Spleen (tissue), 11 donors: ENCODE measurements around the gene PDXDC1. TPM values are rescaled to one million over a fixed set of nuclear protein-coding genes. Genes with fewer than 3 reads are reported as not detected.
"Not testable (repeated sequence)": the region's sequence is repeated elsewhere in the genome, so short reads cannot be mapped to it uniquely, and the experiment has no call there.

ENCODE experiments used
- DNase-seq: peaks from one replicate; pipeline ENCODE4 v3.0.0-alpha.2; 2020
- H3K27ac ChIP-seq, 8 donors: fragments of 200-600 bp; sonication (generic) in 7 of 8; 1 replicate in 4 of 8; 2 replicates in 4 of 8; pipeline versions ENCODE4 v1.5.0 to v1.8.0; 2016 to 2021; ENCODE audit warnings: inconsistent platforms in 4 of 8, mild to moderate bottlenecking in 4 of 8, moderate library complexity in 1 of 8
- H3K27me3 ChIP-seq, 7 donors: fragments of 200-600 bp; sonication (generic) in 6 of 7; replicated peaks in 1 of 7; 1 replicate in 4 of 7; 2 replicates in 3 of 7; pipeline versions ENCODE4 v1.5.0 to v1.8.0; 2016 to 2021; ENCODE audit warnings: inconsistent platforms in 3 of 7, mild to moderate bottlenecking in 1 of 7
- H3K36me3 ChIP-seq, 6 donors: fragments of 200-600 bp; sonication (generic) in 5 of 6; 1 replicate in 4 of 6; 2 replicates in 2 of 6; pipeline versions ENCODE4 v1.5.0 to v1.8.0; 2016 to 2021; ENCODE audit warnings: inconsistent platforms in 2 of 6
- H3K4me1 ChIP-seq, 6 donors: fragments of 200-600 bp; sonication (generic) in 5 of 6; 1 replicate in 3 of 6; 2 replicates in 3 of 6; pipeline versions ENCODE4 v1.5.0 to v1.8.0; 2016 to 2021; ENCODE audit warnings: inconsistent platforms in 3 of 6
- H3K4me3 ChIP-seq, 8 donors: fragments of 200-600 bp; sonication (generic) in 7 of 8; 1 replicate in 4 of 8; 2 replicates in 4 of 8; pipeline versions ENCODE4 v1.5.0 to v1.8.0; 2016 to 2021; ENCODE audit warnings: inconsistent platforms in 4 of 8, mild to moderate bottlenecking in 4 of 8, moderate library complexity in 2 of 8
- H3K9me3 ChIP-seq, 8 donors: fragments of 200-600 bp; sonication (generic) in 7 of 8; 1 replicate in 4 of 8; 2 replicates in 4 of 8; pipeline versions ENCODE4 v1.5.0 to v1.8.0; 2016 to 2021; ENCODE audit warnings: inconsistent platforms in 4 of 8
- CTCF ChIP-seq, 11 experiments: fragments of 200-600 bp in 7 of 11; fragments of 450-650 bp in 4 of 11; sonication (generic) in 4 of 11; IDR thresholded peaks in 8 of 11; conservative IDR thresholded peaks in 3 of 11; 1 replicate in 7 of 11; 2 replicates in 4 of 11; pipeline versions ENCODE4 v1.4.0 to v1.8.0; 2016 to 2021; ENCODE audit warnings: antibody characterized with exemption in 11 of 11, inconsistent platforms in 4 of 11, mild to moderate bottlenecking in 1 of 11
- POLR2A ChIP-seq, 3 donors: fragments of 450-650 bp; IDR thresholded peaks; one replicate each; pipeline ENCODE4 v1.5.1; 2017; ENCODE audit warnings: antibody characterized with exemption in 3 of 3, mild to moderate bottlenecking in 1 of 3
- POLR2AphosphoS5 ChIP-seq, 3 donors: sonication (generic); formaldehyde crosslinking; IDR thresholded peaks; one replicate each; pipeline ENCODE4 v1.5.1; 2017; ENCODE audit warnings: antibody characterized with exemption in 3 of 3
- WGBS, 5 donors: extraction: QIAGEN DNeasy Blood & Tissue Kit in 3 of 5; methylation state at CpG; one replicate each; pipeline versions ENCODE4 v1.1.5 to v1.1.7; 2013 to 2018; 5-methylcytosine and 5-hydroxymethylcytosine counted together
- intact Hi-C: fragments of 100-400 bp; cut with DNase I; formaldehyde crosslinking; loops from one replicate; pipeline ENCODE4 v1.15.0; 2023; ENCODE audit warnings: low total_unique reads
- polyA plus RNA-seq, 3 donors: library from polyadenylated mRNA; stranded (reverse); fragments of 200-250 nt; gene quantifications; one replicate each; pipeline ENCODE4 v1.2.1, GENCODE V29; 2013
- total RNA-seq, 7 donors: library from RNA; depleted of rRNA in 3 of 7; stranded (reverse); fragments of >200 nt in 3 of 7; fragmentation: NEBNext Ultra II Directional in 4 of 7; extraction: Animal tissue kit (Norgen Biotek cat#: 25700) in 4 of 7; gene quantifications; one replicate each; pipeline versions ENCODE4 v1.1.0 to v1.2.1, GENCODE V29; 2016 to 2021
- donor health status: healthy with polysubstance abuse.
- donor health status: DM: no; HTN: no; CAD: no; lungs with moderate emphysema.
- donor health status: DM: no; HTN: no; CAD: no.
- donor health status: Bipolar disorder and iron deficiency.
- donor health status: healthy.
- donor health status: DM: no; HTN: no; CAD: no.
- donor health status: DM: yes; HTN: yes; CAD: no.

Gene PDXDC1
- total and polyA plus RNA-seq, 10 donors = 17.7 to 80.7 (median 62.8) TPM

GRCh38 chr16:15046692-15047376, 72.0 kb downstream of the PDXDC1 start:
- H3K4me1 ChIP-seq = peaks cover 0 to 15% (median 6%) of the 10 kb centered on the region in 6 donors
- H3K4me3 ChIP-seq = no peak overlapping the region
- H3K27ac ChIP-seq = no peak overlapping the region
- no peak for DNase-seq
- WGBS, 5 donors = 93 to 94% (median 94%) methylated on average over 21 of the region's 21 CpGs
- TF ChIP-seq POLR2AphosphoS5 (IDR thresholded peaks at IDR 0.05) = no peak
- no peak for TF ChIP-seq POLR2A (IDR thresholded peaks at IDR 0.05)
- no peak for TF ChIP-seq CTCF (IDR thresholded peaks at IDR 0.05 in 8 of 11, conservative IDR thresholded peaks at IDR 0.05 in 3 of 11)
- intact Hi-C loops = no loop called here
- H3K9me3 ChIP-seq = no peaks in the 10 kb centered on the region
- H3K27me3 ChIP-seq = no peaks in the 10 kb centered on the region
- H3K36me3 ChIP-seq = peaks cover 0 to 52% (median 18%) of the 10 kb centered on the region in 6 donors

GRCh38 chr16:15049581-15050180, 74.9 kb downstream of the PDXDC1 start:
- no peak overlapping the region for H3K4me3 ChIP-seq
- TF ChIP-seq POLR2AphosphoS5 (IDR thresholded peaks at IDR 0.05) = no peak
- TF ChIP-seq POLR2A (IDR thresholded peaks at IDR 0.05) = no peak
- TF ChIP-seq CTCF (IDR thresholded peaks at IDR 0.05 in 8 of 11, conservative IDR thresholded peaks at IDR 0.05 in 3 of 11) = no peak
- H3K36me3 ChIP-seq = peaks cover 0 to 33% (median 13%) of the 10 kb centered on the region in 6 donors
- H3K9me3 ChIP-seq = no peaks in the 10 kb centered on the region
- WGBS, 5 donors = 88 to 96% (median 94%) methylated on average over 3 of the region's 3 CpGs
- peaks cover 2 to 35% (median 23%) of the 10 kb centered on the region in 6 donors for H3K4me1 ChIP-seq
- intact Hi-C loops = no loop called here
- peak overlapping the region in 2 of 8 donors; percentile 1 to 23 for H3K27ac ChIP-seq
- DNase-seq = no peak
- no peaks in the 10 kb centered on the region for H3K27me3 ChIP-seq

- H3K9me3 ChIP-seq, H3K4me3 ChIP-seq, H3K27me3 ChIP-seq, intact Hi-C loops, DNase-seq: not testable (repeated sequence)
- Histone ChIP-seq H3K36me3 (peaks cover 0 to 27% (median 13%) of the 10 kb centered on the region in 6 donors), H3K4me1 (peaks cover 4 to 42% (median 29%) of the 10 kb centered on the region in 6 donors), H3K27ac (peak overlapping the region in 1 of 8 donors; percentile 23)
- WGBS, 5 donors = 88 to 100% (median 93%) methylated on average over 1 of the region's 1 CpG
Measured at GRCh38 chr16:15050440-15050839, 75.6 kb downstream of the PDXDC1 start.

- no peak for DNase-seq
- peak overlapping the region in 2 of 8 donors; percentile 8 to 13 for H3K27ac ChIP-seq
Measured at GRCh38 chr16:15051387-15051951, 76.6 kb downstream of the PDXDC1 start.

More at GRCh38 chr16:15051387-15051951, 76.6 kb downstream of the PDXDC1 start:
- Histone ChIP-seq H3K36me3 (peaks cover 0 to 17% (median 8%) of the 10 kb centered on the region in 6 donors), H3K4me3 (no peak overlapping the region), H3K27me3 (no peaks in the 10 kb centered on the region), H3K9me3 (no peaks in the 10 kb centered on the region), H3K4me1 (peaks cover 4 to 48% (median 34%) of the 10 kb centered on the region in 6 donors)
- intact Hi-C loops = no loop called here
- 92 to 97% (median 95%) methylated on average over 9 of the region's 9 CpGs for WGBS, 5 donors
- TF ChIP-seq CTCF (IDR thresholded peaks at IDR 0.05 in 8 of 11, conservative IDR thresholded peaks at IDR 0.05 in 3 of 11) (no peak), POLR2A (IDR thresholded peaks at IDR 0.05) (no peak), POLR2AphosphoS5 (IDR thresholded peaks at IDR 0.05) (no peak)
